GM18867 (cell line): Measurements from ENCODE around the gene TMEM117.
"Not testable (repeated sequence)": the region's sequence is repeated elsewhere in the genome, so short reads cannot be mapped to it uniquely, and the experiment has no call there.

Experiments used
- ATAC-seq: cut with Tn5 transposase; IDR thresholded peaks from one replicate; pipeline ENCODE4 v1.9.1; 2021; ENCODE audit warnings: mild to moderate bottlenecking, moderate library complexity; ENCODE audit not compliant: unreplicated experiment

TMEM117 gene

DNA sequence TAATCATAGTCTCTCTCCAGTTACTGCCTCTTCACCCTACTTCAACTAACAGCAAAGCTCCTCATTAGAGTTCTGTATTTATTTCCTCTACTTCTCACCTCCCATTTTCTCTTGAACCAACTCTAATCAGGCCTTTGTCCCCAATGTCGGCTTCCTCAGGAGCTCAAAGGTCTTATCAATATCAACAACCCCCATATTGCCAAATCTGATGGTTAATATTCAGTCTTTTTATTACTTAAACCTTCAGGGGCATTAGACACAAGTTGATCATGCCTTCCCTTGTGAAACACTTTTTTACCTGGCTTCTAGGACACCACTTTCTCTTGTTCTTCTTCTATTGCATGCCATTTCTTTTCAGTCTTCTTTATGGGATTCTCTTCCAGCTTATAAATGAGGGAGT is 531.3 kb downstream of the TMEM117 start:
- ATAC-seq, result no peak

- ATAC-seq, result no peak
These were observed 532.0 kb downstream of the TMEM117 start for GRCh38 chr12:44367916-44368315.

DNA sequence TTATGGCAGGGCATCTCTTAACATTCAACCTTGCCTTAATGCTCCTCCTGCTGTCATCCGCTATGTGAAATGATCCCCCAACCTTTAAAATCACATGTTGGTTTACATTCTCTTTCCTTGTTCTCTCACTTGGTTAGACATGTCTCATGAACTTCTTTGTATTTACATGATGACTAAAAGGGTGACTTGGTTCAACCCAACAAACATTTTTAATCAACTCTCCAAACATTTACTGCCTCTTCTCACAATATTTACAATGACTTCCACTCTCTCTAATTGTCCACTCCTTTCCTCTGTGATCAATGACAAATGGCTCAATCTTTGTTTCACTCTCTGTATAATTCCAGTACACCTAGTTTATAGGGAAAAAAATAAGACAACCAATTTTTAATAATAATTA is 534.1 kb downstream of the TMEM117 start:
- no peak for ATAC-seq

DNA sequence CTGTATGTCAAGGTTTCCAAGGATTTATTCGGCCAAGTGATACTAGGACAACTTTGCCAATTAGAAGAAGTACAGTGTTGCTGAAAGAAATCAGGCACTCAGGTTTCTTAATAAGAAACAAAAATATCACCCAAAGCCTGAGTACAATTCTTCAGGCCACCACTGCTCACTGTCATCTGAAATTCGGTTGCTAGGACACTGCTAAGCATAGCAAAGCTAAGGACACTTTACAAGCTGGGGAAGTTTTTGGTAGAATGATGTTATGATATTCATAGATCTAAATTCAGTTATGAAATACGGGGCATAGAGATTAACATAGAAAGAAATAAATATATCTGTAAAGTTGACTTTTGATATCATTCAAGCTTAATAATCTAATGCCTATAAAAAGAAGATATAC is 535.1 kb downstream of the TMEM117 start:
- no peak for ATAC-seq

DNA sequence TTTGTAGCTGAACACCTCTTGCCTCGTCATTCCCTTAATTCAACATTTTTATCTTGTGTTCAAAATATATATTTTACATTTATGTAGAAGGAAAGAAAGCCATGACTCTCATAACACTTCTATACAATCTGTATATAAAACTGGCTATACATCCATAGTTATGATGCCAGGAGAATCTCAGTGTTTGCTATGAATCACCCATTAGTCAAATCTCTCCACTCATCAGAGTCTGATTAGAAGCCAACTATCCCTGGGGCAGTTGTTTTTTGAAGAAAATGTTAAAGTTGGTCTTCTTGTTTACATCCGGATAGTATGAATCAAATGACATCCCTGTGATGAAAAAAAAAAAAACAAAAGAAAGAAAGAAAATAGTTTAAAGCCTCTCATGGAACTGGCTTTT is 536.4 kb downstream of the TMEM117 start:
- no peak for ATAC-seq

GRCh38 chr12:44375694-44376093 is 539.8 kb downstream of the TMEM117 start:
- no peak for ATAC-seq

DNA sequence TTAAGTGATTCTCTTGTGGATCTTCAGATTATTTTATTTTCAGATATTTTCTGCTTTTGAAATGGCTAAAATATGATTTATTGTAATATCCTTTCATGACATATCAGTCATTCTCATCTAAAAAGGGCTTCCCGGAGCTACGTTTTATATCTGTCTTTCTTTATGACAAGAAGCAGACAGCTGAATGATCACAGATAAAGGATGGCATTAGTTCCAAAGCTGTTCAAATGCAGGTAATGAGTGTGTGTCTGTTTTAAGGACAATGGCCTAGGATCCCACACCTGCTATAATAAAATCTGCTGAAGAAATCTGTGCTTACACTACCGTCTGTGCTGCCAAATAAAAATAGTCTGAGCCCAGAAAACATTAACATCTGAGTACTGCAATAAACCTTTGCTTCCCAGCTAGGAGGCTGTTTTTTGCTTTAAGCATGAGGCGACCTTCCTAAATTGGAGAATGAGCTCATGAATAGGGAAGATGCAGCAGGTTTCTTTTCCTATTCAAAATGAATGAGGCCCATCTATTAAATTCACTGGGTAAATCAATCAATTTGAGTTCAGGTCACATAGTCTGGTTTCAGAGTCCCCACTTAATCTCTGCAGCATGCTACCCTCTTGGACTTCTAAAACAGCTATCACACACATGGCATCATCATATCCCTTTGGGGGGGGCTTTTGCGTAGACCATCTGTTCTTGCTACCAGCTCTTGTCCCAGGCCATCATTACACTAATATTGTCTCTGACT is 541.7 kb downstream of the TMEM117 start:
- ATAC-seq, result no peak

GRCh38 chr12:44379113-44379512 is 543.2 kb downstream of the TMEM117 start:
- not testable (repeated sequence) for ATAC-seq

GRCh38 chr12:44379831-44380230 is 544.0 kb downstream of the TMEM117 start:
- ATAC-seq, result no peak

DNA sequence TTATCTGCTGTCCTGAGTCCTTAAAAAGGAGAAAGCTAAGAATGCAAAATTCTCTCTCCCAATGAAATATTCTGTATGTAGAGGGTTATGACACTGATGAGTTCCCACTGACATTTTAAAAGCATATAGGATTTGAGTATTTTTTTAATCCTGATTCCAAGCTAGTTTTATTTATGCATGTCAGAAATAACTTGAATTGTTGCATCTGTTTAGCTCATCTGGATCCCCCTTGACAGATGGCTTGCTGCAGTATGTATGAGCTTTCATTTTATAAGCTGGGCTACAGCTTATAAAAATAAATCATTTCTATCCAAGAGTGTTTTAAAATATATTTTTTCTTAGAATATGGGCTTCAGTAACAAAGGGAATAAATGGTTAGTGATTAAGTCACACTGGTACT is 545.0 kb downstream of the TMEM117 start:
- no peak for ATAC-seq

GRCh38 chr12:44381341-44381740 is 545.5 kb downstream of the TMEM117 start:
- ATAC-seq, result no peak

- no peak for ATAC-seq
These were observed 548.3 kb downstream of the TMEM117 start for GRCh38 chr12:44384136-44384535.

- no peak for ATAC-seq
These were observed 550.1 kb downstream of the TMEM117 start for GRCh38 chr12:44385964-44386363.

DNA sequence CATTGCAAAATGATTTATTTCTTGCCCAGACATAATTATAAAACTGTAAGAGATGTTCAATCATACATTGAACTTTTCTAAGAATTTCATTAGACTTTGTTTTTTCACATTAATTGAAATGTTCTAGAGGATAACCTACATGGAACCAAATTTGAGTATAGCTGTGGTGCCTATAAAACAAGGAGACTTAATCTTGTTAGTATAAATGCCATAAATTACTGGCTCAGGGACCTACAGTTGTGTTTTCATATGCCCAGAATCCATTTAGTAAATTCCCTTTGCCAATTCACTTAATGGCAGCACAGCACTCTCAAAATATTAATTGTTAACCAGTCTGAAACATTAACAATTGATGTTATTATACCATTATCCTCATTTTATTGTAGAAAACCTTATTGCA is 551.7 kb downstream of the TMEM117 start:
- ATAC-seq, result no peak

GRCh38 chr12:44389038-44389437 is 553.2 kb downstream of the TMEM117 start:
- no peak for ATAC-seq

DNA sequence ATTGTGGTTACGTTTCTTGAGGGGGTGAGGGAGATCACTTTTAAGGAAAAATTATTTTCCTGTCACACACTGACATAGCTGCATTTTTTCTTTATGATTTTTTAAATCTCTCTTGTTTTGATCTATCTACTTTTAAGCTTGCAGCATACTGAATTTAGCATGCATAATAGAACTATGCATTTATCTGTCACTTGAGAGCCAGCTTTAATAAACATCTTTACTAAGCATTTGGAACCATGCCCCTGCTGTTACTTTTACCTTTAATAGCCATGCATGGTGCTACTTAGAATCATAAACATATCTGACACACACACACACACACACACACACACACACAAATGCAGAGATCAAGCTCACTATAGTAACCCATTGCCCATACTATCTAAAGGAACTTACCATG is 554.0 kb downstream of the TMEM117 start:
- ATAC-seq, result no peak

DNA sequence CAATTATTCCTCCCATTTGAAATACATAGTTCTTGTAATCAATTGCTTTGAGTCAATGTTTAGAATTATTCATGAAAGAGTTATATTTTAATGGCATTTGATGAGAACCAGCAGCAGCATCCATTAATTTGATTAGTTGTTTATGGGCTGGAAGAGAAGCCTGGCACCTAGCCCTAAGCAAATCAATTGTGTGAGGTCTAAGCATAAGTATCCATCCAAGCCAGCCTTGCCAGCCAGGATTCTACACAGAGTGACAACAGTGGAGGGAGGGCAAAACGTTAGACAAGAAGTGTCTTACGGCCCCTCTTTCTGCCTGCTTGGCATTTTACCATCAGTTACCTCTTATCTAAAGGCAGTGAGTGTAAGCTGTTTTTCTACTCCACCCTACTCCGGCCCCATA is 561.8 kb downstream of the TMEM117 start:
- ATAC-seq, result no peak

DNA sequence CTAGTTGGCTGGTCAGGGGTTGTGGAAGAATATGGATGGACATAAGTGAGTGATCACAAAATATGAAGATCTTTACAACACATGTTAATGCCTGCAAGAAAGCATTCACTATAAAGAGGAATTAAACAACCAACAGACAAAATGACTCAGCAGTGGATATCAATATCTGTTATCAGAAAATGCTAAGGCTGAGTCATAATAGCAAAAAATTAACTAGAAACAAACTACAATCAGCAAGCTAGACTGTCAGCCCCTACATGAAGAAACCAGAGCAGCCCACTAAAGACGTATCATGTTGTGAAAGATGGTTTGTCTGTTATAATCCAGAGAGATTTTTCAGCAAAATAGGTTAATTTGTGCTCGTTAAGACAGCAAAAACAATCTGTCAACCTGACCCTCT is 567.3 kb downstream of the TMEM117 start:
- no peak for ATAC-seq

DNA sequence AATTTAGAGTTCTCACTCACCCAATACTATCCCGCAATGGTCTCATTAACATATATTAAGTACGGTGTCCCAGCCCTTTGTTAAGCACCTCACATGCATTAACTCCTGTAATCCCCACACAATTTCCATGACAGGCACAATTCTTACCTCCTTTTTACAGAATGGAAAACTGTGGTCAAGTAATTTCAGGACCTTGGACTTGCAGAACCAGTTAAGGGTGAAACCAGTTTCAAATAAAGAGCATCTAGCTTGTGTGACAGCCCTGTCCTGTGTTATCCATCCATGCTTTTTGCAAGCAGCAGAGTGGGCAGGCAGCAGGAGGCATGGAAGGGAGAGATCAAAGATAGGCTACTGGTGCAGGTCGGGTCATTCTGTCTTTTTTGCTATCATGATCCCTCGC is 569.4 kb downstream of the TMEM117 start:
- no peak for ATAC-seq

GRCh38 chr12:44422559-44422958 is 586.7 kb downstream of the TMEM117 start:
- no peak for ATAC-seq

- ATAC-seq, result no peak
These were observed 592.9 kb downstream of the TMEM117 start for GRCh38 chr12:44428825-44429224.

GRCh38 chr12:44431647-44432343 is 595.9 kb downstream of the TMEM117 start:
- peak; percentile 91 for ATAC-seq

DNA sequence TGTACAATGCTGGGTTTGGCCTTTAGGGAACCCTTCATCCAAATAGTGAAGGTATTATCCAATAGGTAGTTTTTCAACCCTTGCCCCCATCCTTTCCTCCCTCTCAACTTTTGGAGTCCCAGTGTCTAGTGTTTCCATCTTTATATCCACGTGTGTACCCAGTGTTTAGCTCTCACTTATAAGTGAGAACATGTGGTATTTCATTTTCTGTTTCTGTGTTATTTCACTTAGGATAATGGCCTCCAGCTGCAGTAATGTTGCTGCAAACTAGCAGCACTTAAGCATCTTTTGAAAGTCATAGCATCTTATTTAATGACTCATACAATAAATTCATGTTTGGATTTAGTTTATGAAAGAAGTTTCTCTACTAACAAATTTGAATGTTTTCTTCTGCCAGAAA is 597.8 kb downstream of the TMEM117 start:
- ATAC-seq, result peak; percentile 52
